Right lobe of liver (tissue), 6 donors: ENCODE measurements around the gene MARCHF10. TPM values are rescaled to one million over a fixed set of nuclear protein-coding genes. Genes with fewer than 3 reads are reported as not detected.
A peak's percentile ranks its signal among the peaks of the same experiment; 100 is the strongest.
"Not testable (repeated sequence)": the region's sequence is repeated elsewhere in the genome, so short reads cannot be mapped to it uniquely, and the experiment has no call there.

Experiments
- ATAC-seq, 4 donors: fragments of 200-7000 bp; cut with Tn5 transposase; one replicate each; pipeline ENCODE4 v1.9.1; 2020; ENCODE audit warnings: mild to moderate bottlenecking in 4 of 4, moderate library complexity in 4 of 4
- DNase-seq, 3 donors: peaks; one replicate each; pipeline ENCODE4 v3.0.0-alpha.2; 2020
- H3K27ac ChIP-seq, 3 donors: fragments of 200-600 bp; one replicate each; pipeline ENCODE4 v1.8.0; 2022
- H3K27me3 ChIP-seq, 2 donors: fragments of 200-600 bp; one replicate each; pipeline ENCODE4 v1.8.0; 2022
- H3K36me3 ChIP-seq, 4 donors: fragments of 200-600 bp; sonication (generic) in 1 of 4; one replicate each; pipeline versions ENCODE4 v1.5.1 to v1.8.0; 2017 to 2022; ENCODE audit warnings: control low read depth in 1 of 4
- H3K4me1 ChIP-seq, 4 donors: fragments of 200-600 bp; sonication (generic) in 1 of 4; one replicate each; pipeline versions ENCODE4 v1.5.1 to v1.8.0; 2017 to 2022; ENCODE audit warnings: control low read depth in 1 of 4
- H3K4me3 ChIP-seq, 3 donors: fragments of 200-600 bp; one replicate each; pipeline ENCODE4 v1.8.0; 2022
- H3K9me3 ChIP-seq, 4 donors: fragments of 200-600 bp; sonication (generic) in 1 of 4; one replicate each; pipeline versions ENCODE4 v1.5.1 to v1.8.0; 2017 to 2022; ENCODE audit warnings: control low read depth in 1 of 4
- CTCF ChIP-seq, 4 donors: fragments of 200-600 bp in 3 of 4; fragments of 450-650 bp in 1 of 4; IDR thresholded peaks; one replicate each; pipeline versions ENCODE4 v1.5.1 to v1.8.0; 2016 to 2022; ENCODE audit warnings: antibody characterized with exemption in 4 of 4, mild to moderate bottlenecking in 2 of 4
- POLR2A ChIP-seq: fragments of 450-650 bp; IDR thresholded peaks from one replicate; pipeline ENCODE4 v1.6.1; 2017; ENCODE audit warnings: antibody characterized with exemption, mild to moderate bottlenecking
- WGBS: methylation state at CpG from one replicate; pipeline ENCODE4 v1.1.6; 2018; ENCODE audit warnings: low coverage, low lambda C conversion rate; ENCODE audit not compliant: insufficient coverage; ENCODE audit errors: missing lambda C conversion rate; 5-methylcytosine and 5-hydroxymethylcytosine counted together
- intact Hi-C, 2 donors: fragments of 100-400 bp; cut with DNase I; formaldehyde crosslinking; loops; one replicate each; pipeline versions ENCODE4 v1.11.2 to v1.14.1; 2022
- total RNA-seq, 6 experiments: library from RNA; depleted of rRNA in 2 of 6; stranded (reverse); fragments of >200 nt in 2 of 6; fragmentation: NEBNext Ultra II Directional in 3 of 6; extraction: Animal tissue kit (Norgen Biotek cat#: 25700) in 3 of 6; gene quantifications; one replicate each; pipeline versions ENCODE4 v1.1.0 to v1.2.4, GENCODE V29; 2016 to 2023
- donor health status: DM: no; HTN: yes; CAD: no.
- donor health status: DM: no; HTN: no; CAD: no.
- donor health status: DM: no; HTN: no; CAD: no.
- donor health status: DM: no; HTN: yes; CAD: no.
- donor health status: DM: no; HTN: yes; CAD: no.

MARCHF10 gene
- total RNA-seq, 6 experiments from 2014 or later, result not detected

GRCh38 chr17:62854098-62854680, 46.1 kb upstream of the MARCHF10 start:
- 57% methylated on average over 6 of the region's 6 CpGs for WGBS
- TF ChIP-seq CTCF (IDR thresholded peaks at IDR 0.05) (no peak), POLR2A (no peak)
- Histone ChIP-seq H3K4me1 (no peaks in the 10 kb centered on the region), H3K27me3 (no peaks in the 10 kb centered on the region), H3K9me3 (no peaks in the 10 kb centered on the region), H3K27ac (no peak overlapping the region), H3K36me3 (no peaks in the 10 kb centered on the region), H3K4me3 (no peak overlapping the region)
- DNase-seq (peak in 1 of 3 donors; percentile 9), ATAC-seq (no peak)
- intact Hi-C loops, result no loop called here

- Histone ChIP-seq H3K4me1 (no peaks in the 10 kb centered on the region), H3K27ac (no peak overlapping the region), H3K4me3 (no peak overlapping the region), H3K27me3 (no peaks in the 10 kb centered on the region), H3K36me3 (no peaks in the 10 kb centered on the region), H3K9me3 (no peaks in the 10 kb centered on the region)
- no peak for ATAC-seq
- peak in 1 of 3 donors; percentile 15 for DNase-seq
- TF ChIP-seq CTCF (IDR thresholded peaks at IDR 0.05) (no peak), POLR2A (no peak)
- intact Hi-C loops, result no loop called here
- WGBS, result 49% methylated on average over 2 of the region's 2 CpGs
These were observed 44.1 kb upstream of the MARCHF10 start for GRCh38 chr17:62852195-62852594.

GRCh38 chr17:62849591-62850415, 41.7 kb upstream of the MARCHF10 start:
- H3K36me3 ChIP-seq, H3K27ac ChIP-seq, H3K9me3 ChIP-seq, H3K4me1 ChIP-seq, ATAC-seq, H3K4me3 ChIP-seq, H3K27me3 ChIP-seq, intact Hi-C loops: not testable (repeated sequence)
- 73% methylated on average over 8 of the region's 10 CpGs for WGBS
- DNase-seq, result peak in 1 of 3 donors; percentile 2

GRCh38 chr17:62848334-62848733, 40.2 kb upstream of the MARCHF10 start:
- no peak for DNase-seq
- no peak for ATAC-seq
- no peak for TF ChIP-seq POLR2A
- TF ChIP-seq CTCF (IDR thresholded peaks at IDR 0.05), result no peak
- Histone ChIP-seq H3K4me1 (no peaks in the 10 kb centered on the region), H3K27ac (no peak overlapping the region), H3K27me3 (no peaks in the 10 kb centered on the region), H3K9me3 (no peaks in the 10 kb centered on the region), H3K36me3 (no peaks in the 10 kb centered on the region), H3K4me3 (no peak overlapping the region)
- 71% methylated on average over 5 of the region's 5 CpGs for WGBS
- intact Hi-C loops, result no loop called here

GRCh38 chr17:62847426-62847825, 39.3 kb upstream of the MARCHF10 start:
- intact Hi-C loops, result no loop called here
- WGBS, result 61% methylated on average over 9 of the region's 9 CpGs
- Histone ChIP-seq H3K36me3 (no peaks in the 10 kb centered on the region), H3K4me1 (no peaks in the 10 kb centered on the region), H3K27me3 (no peaks in the 10 kb centered on the region), H3K27ac (no peak overlapping the region), H3K9me3 (no peaks in the 10 kb centered on the region), H3K4me3 (no peak overlapping the region)
- DNase-seq (peak in 1 of 3 donors; percentile 15), ATAC-seq (no peak)
- TF ChIP-seq CTCF (IDR thresholded peaks at IDR 0.05) (no peak), POLR2A (no peak)
